Measurements from ENCODE around the gene FASTKD2.

FASTKD2 gene

GRCh38 chr2:206837775-206838174, 72.4 kb downstream of the FASTKD2 start:
- DNase-seq (ENCODE audit: low spot score), result no peak

GRCh38 chr2:206838690-206839089, 73.3 kb downstream of the FASTKD2 start:
- no peak for DNase-seq (ENCODE audit: low spot score)

- no peak for DNase-seq (ENCODE audit: low spot score)
Observed at GRCh38 chr2:206840999-206841398, 75.6 kb downstream of the FASTKD2 start.
